ENCODE results near the gene LMOD2.
"Not testable (repeated sequence)": the region's sequence is repeated elsewhere in the genome, so short reads cannot be mapped to it uniquely, and the experiment has no call there.

LMOD2 gene

GRCh38 chr7:123655614-123656013 is at the start of gene LMOD2:
Gene LMOD2, plus strand, starts transcription at chr7:123655866. Its CDS starts 98 bp downstream, at chr7:123655964.
- no peak for DNase-seq

- no peak for DNase-seq
Observed at GRCh38 chr7:123607423-123607975, 48.2 kb upstream of the LMOD2 start.

GRCh38 chr7:123608991-123609882 is 46.4 kb upstream of the LMOD2 start:
- DNase-seq: no peak

GRCh38 chr7:123609883-123610239 is 45.8 kb upstream of the LMOD2 start:
- no peak for DNase-seq

GRCh38 chr7:123612024-123612423 is 43.6 kb upstream of the LMOD2 start:
- no peak for DNase-seq

- DNase-seq: no peak
Observed at GRCh38 chr7:123615344-123615743, 40.3 kb upstream of the LMOD2 start.

GRCh38 chr7:123616223-123616622 is 39.4 kb upstream of the LMOD2 start:
- DNase-seq: no peak

GRCh38 chr7:123621707-123622106 is 34.0 kb upstream of the LMOD2 start:
- no peak for DNase-seq

- no peak for DNase-seq
Observed at GRCh38 chr7:123622660-123623386, 32.8 kb upstream of the LMOD2 start.

GRCh38 chr7:123624527-123625183 is 31.0 kb upstream of the LMOD2 start:
- peak; percentile 55 for DNase-seq

- DNase-seq: no peak
Observed at GRCh38 chr7:123625254-123625653, 30.4 kb upstream of the LMOD2 start.

GRCh38 chr7:123627851-123628250 is 27.8 kb upstream of the LMOD2 start:
- DNase-seq: no peak

- no peak for DNase-seq
Observed at GRCh38 chr7:123628829-123629228, 26.8 kb upstream of the LMOD2 start.

- no peak for DNase-seq
Observed at GRCh38 chr7:123629281-123629680, 26.4 kb upstream of the LMOD2 start.

- no peak for DNase-seq
Observed at GRCh38 chr7:123632808-123633207, 22.9 kb upstream of the LMOD2 start.

- no peak for DNase-seq
Observed at GRCh38 chr7:123633553-123633952, 22.1 kb upstream of the LMOD2 start.

- DNase-seq: not testable (repeated sequence)
Observed at GRCh38 chr7:123634011-123634573, 21.6 kb upstream of the LMOD2 start.

GRCh38 chr7:123635551-123636359 is 19.9 kb upstream of the LMOD2 start:
- DNase-seq: no peak

GRCh38 chr7:123637203-123637602 is 18.5 kb upstream of the LMOD2 start:
- no peak for DNase-seq

GRCh38 chr7:123637878-123638277 is 17.8 kb upstream of the LMOD2 start:
- no peak for DNase-seq

GRCh38 chr7:123639631-123640030 is 16.0 kb upstream of the LMOD2 start:
- DNase-seq: no peak

- DNase-seq: no peak
Observed at GRCh38 chr7:123640583-123640982, 15.1 kb upstream of the LMOD2 start.

Measured in CD4-positive, alpha-beta T cell treated with Interleukin-10 for 1 hour (primary cell).